ENCODE data around the gene BCL11A. TPM values are rescaled to one million over a fixed set of nuclear protein-coding genes. Genes with fewer than 3 reads are reported as not detected.

BCL11A gene
- polyA plus RNA-seq, 2 of the 4 experiments (the other 2 are of a cell fraction): 0.12 to 0.13 TPM

DNA sequence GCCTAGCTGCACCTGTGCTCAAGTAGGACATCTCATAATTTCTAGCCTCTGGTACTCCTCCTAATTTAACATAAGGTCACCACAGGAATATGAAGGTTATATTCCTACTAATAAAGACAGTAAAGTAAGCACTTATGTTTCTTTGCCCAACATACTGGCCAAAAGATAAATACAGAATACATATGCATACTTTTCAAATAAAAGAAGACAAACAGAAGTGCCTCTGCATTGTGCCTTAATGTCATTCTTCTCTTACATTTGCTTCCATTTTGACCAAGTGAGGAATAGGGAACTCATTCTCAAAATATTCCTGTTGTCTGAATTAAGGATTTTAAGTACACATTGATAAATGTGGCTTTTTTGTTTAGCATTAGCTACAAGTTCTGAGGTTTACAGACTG lies 5.6 kb downstream of the BCL11A start:
- Histone ChIP-seq H3K27ac (no peak overlapping the region), H3K4me3 (no peak overlapping the region), H3K4me1 (peaks cover 28% of the 10 kb centered on the region), H3K9me3 (no peaks in the 10 kb centered on the region), H3K4me2 (no peak overlapping the region)
- no peak for DNase-seq (ENCODE audit: low read depth in 1 of 2, low spot score in 1 of 2)
- ChIA-PET POLR2A (no interaction called here), CTCF (interaction anchor here (0.6 to 1.1 kb wide), 2 partner anchors 34 to 235 kb away, joined by 3 to 4 read pairs; no protein-coding TSS in a partner anchor)
- no peak for ATAC-seq
- no peak for FAIRE-seq
- no peak for TF ChIP-seq HES2 (IDR thresholded peaks at IDR 0.05)
- TF ChIP-seq ZC3H11A (IDR thresholded peaks at IDR 0.05): no peak

GRCh38 chr2:60546756-60547420 lies 6.6 kb downstream of the BCL11A start:
- ChIA-PET CTCF (interaction anchor here (0.6 to 1.1 kb wide), 4 partner anchors 14 to 1230 kb away, joined by 3 to 4 read pairs (median 3); no protein-coding TSS in a partner anchor), POLR2A (no interaction called here)
- peaks cover 19% of the 10 kb centered on the region for H3K4me1 ChIP-seq
- no peak overlapping the region for H3K27ac ChIP-seq
- no peak overlapping the region for H3K4me3 ChIP-seq
- no peaks in the 10 kb centered on the region for H3K9me3 ChIP-seq
- H3K4me2 ChIP-seq: no peak overlapping the region
- TF ChIP-seq CBX8 (IDR thresholded peaks at IDR 0.05) (no peak), PHF8 (IDR thresholded peaks at IDR 0.05; ENCODE audit: borderline replicate concordance, low read depth) (no peak), MAZ (IDR thresholded peaks at IDR 0.05; ENCODE audit: borderline replicate concordance, low read depth, low read length) (no peak)
- ATAC-seq (no peak), DNase-seq (ENCODE audit: low read depth in 1 of 2, low spot score in 1 of 2) (no peak), FAIRE-seq (no peak)
- WGBS (ENCODE audit: missing lambda C conversion rate): 40% methylated on average over 6 of the region's 6 CpGs

- no peak overlapping the region for H3K27ac ChIP-seq
- ChIA-PET CTCF (interaction anchor here (1.9 to 3.0 kb wide), 2 partner anchors 15 to 37 kb away, joined by 7 to 10 read pairs; no protein-coding TSS in a partner anchor), POLR2A (interaction anchor here (0.6 kb wide), 1 partner anchor 1862 kb away, joined by 3 read pairs; no protein-coding TSS in a partner anchor)
- DNase-seq (ENCODE audit: low read depth in 1 of 2, low spot score in 1 of 2) (no peak), ATAC-seq (no peak), FAIRE-seq (no peak)
- no peaks in the 10 kb centered on the region for H3K9me3 ChIP-seq
- TF ChIP-seq TFCP2L1 (CRISPR knock-in tag; IDR thresholded peaks at IDR 0.05) (no peak), ZFP36 (IDR thresholded peaks at IDR 0.05; ENCODE audit: borderline replicate concordance, partially characterized antibody) (no peak), RARB (CRISPR knock-in tag; IDR thresholded peaks at IDR 0.05) (no peak), FOSB (CRISPR knock-in tag; IDR thresholded peaks at IDR 0.05) (no peak), SREBF2 (IDR thresholded peaks at IDR 0.05) (no peak), RNF2 (IDR thresholded peaks at IDR 0.05; ENCODE audit: borderline replicate concordance, low read depth) (no peak)
- TF ChIP-seq, protein P1, sequence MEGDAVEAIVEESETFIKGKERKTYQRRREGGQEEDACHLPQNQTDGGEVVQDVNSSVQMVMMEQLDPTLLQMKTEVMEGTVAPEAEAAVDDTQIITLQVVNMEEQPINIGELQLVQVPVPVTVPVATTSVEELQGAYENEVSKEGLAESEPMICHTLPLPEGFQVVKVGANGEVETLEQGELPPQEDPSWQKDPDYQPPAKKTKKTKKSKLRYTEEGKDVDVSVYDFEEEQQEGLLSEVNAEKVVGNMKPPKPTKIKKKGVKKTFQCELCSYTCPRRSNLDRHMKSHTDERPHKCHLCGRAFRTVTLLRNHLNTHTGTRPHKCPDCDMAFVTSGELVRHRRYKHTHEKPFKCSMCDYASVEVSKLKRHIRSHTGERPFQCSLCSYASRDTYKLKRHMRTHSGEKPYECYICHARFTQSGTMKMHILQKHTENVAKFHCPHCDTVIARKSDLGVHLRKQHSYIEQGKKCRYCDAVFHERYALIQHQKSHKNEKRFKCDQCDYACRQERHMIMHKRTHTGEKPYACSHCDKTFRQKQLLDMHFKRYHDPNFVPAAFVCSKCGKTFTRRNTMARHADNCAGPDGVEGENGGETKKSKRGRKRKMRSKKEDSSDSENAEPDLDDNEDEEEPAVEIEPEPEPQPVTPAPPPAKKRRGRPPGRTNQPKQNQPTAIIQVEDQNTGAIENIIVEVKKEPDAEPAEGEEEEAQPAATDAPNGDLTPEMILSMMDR (IDR thresholded peaks at IDR 0.05): no peak
- no peak overlapping the region for H3K4me3 ChIP-seq
- H3K4me1 ChIP-seq: peaks cover 3% of the 10 kb centered on the region; the same call in 1 of the 3 replicates
- no peak overlapping the region for H3K4me2 ChIP-seq
- WGBS (ENCODE audit: missing lambda C conversion rate): 25% methylated on average over 9 of the region's 9 CpGs
Observed at GRCh38 chr2:60544954-60545560, 8.4 kb downstream of the BCL11A start.

DNA sequence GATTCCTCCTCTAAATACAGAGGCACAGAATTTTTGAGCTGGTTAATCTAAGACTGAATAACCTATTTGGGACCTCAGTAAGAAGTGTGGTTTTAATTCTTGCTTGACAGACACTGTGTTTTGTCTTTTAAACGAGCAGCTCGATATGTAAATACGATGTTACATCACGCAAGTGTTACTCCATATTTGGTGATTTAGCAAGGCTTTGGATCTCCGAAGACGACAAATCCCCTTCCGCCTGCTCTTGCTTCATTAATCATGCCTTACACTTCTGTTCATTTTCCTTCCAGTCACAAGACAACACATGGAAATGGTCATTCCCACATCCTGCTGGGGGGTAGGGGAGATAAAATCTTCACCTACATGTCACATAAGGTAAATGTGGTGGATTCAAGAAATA lies 9.4 kb downstream of the BCL11A start:
- no peak for FAIRE-seq
- no peak for DNase-seq (ENCODE audit: low read depth in 1 of 2, low spot score in 1 of 2)
- Histone ChIP-seq H3K4me3 (no peak overlapping the region), H3K9me3 (no peaks in the 10 kb centered on the region), H3K27ac (no peak overlapping the region), H3K4me2 (no peak overlapping the region), H3K4me1 (no peaks in the 10 kb centered on the region)
- 75% methylated on average over 7 of the region's 7 CpGs for WGBS (ENCODE audit: missing lambda C conversion rate)
- no peak for ATAC-seq
- POLR2A ChIA-PET: no interaction called here
- CTCF ChIA-PET: interaction anchor here (1.2 to 3.0 kb wide), 2 partner anchors 10 to 16 kb away, joined by 3 to 10 read pairs; partner anchors contain the start of gene BCL11A
- TF ChIP-seq NPAS2 (CRISPR knock-in tag; IDR thresholded peaks at IDR 0.05; ENCODE audit: borderline replicate concordance) (no peak), HOXA7 (CRISPR knock-in tag; IDR thresholded peaks at IDR 0.05) (no peak), ELK1 (IDR thresholded peaks at IDR 0.05; ENCODE audit: low read depth, low read length) (no peak), CHD2 (IDR thresholded peaks at IDR 0.05; ENCODE audit: low read length, partially characterized antibody) (no peak), RAD21 (conservative IDR thresholded peaks at IDR 0.05 in 1 of 2, IDR thresholded peaks at IDR 0.05 in 1 of 2) (no peak), TP53 (CRISPR knock-in tag; IDR thresholded peaks at IDR 0.05) (no peak), RNF2 (IDR thresholded peaks at IDR 0.05; ENCODE audit: borderline replicate concordance, low read depth) (no peak), KDM5A (IDR thresholded peaks at IDR 0.05) (no peak), HOXB13 (CRISPR knock-in tag; IDR thresholded peaks at IDR 0.05; ENCODE audit: low read depth) (no peak), MAFK (IDR thresholded peaks at IDR 0.05; ENCODE audit: partially characterized antibody) (no peak), CBX8 (IDR thresholded peaks at IDR 0.05) (no peak), PHF8 (IDR thresholded peaks at IDR 0.05; ENCODE audit: borderline replicate concordance, low read depth) (no peak)
- TF ChIP-seq, protein P1 (IDR thresholded peaks at IDR 0.05): no peak
- TF ChIP-seq, protein P2, sequence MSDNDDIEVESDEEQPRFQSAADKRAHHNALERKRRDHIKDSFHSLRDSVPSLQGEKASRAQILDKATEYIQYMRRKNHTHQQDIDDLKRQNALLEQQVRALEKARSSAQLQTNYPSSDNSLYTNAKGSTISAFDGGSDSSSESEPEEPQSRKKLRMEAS (IDR thresholded peaks at IDR 0.05): no peak
